ENCODE data around the gene APOA5. TPM values are rescaled to one million over a fixed set of nuclear protein-coding genes. Genes with fewer than 3 reads are reported as not detected.
A peak's percentile ranks its signal among the peaks of the same experiment; 100 is the strongest.

The APOA5 gene
- total RNA-seq, 1 donor: not detected

DNA sequence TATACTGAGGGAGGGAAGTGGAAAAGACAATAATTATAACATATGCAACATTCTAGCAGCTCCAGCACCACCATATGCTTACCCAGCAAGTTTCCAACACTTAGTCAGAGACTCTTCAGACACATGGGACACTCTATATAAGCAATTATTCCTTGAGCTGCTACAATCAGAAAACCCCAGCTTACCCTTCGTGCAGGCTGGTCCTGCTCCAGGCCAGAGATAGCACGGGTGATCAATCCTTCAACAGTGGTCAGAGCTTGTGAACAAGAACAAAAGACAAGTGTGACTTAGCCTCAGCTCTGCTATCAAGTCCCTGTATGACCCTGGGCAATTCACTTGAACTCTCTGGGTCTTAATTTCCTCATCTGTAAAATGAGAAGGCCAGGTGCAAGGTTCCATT is 5.4 kb downstream of the APOA5 start:
- Histone ChIP-seq H3K4me1 (ENCODE audit: insufficient read depth, low read length) (peaks cover 31% of the 10 kb centered on the region), H3K4me3 (ENCODE audit: insufficient read depth, low read length) (peak overlapping the region; percentile 92), H3K79me2 (ENCODE audit: insufficient read depth, low read length) (peaks cover 44% of the 10 kb centered on the region), H3K27me3 (ENCODE audit: insufficient read depth, low read length) (no peaks in the 10 kb centered on the region), H3K9me3 (ENCODE audit: low read depth, low read length) (no peaks in the 10 kb centered on the region), H2AFZ (ENCODE audit: low read length) (no peak overlapping the region), H3K27ac (ENCODE audit: low read depth, low read length) (peak overlapping the region; percentile 97), H4K20me1 (ENCODE audit: insufficient read depth, low read length) (no peaks in the 10 kb centered on the region), H3K4me2 (ENCODE audit: insufficient read depth, low read length) (peak overlapping the region; percentile 93), H3K36me3 (ENCODE audit: insufficient read depth, low read length) (peaks cover 54% of the 10 kb centered on the region)
- TF ChIP-seq, protein P1, sequence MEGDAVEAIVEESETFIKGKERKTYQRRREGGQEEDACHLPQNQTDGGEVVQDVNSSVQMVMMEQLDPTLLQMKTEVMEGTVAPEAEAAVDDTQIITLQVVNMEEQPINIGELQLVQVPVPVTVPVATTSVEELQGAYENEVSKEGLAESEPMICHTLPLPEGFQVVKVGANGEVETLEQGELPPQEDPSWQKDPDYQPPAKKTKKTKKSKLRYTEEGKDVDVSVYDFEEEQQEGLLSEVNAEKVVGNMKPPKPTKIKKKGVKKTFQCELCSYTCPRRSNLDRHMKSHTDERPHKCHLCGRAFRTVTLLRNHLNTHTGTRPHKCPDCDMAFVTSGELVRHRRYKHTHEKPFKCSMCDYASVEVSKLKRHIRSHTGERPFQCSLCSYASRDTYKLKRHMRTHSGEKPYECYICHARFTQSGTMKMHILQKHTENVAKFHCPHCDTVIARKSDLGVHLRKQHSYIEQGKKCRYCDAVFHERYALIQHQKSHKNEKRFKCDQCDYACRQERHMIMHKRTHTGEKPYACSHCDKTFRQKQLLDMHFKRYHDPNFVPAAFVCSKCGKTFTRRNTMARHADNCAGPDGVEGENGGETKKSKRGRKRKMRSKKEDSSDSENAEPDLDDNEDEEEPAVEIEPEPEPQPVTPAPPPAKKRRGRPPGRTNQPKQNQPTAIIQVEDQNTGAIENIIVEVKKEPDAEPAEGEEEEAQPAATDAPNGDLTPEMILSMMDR (IDR thresholded peaks at IDR 0.05; ENCODE audit: extremely low read depth, low read depth, low read length): no peak
- DNase-seq (ENCODE audit: insufficient read length, low spot score, missing footprints): no peak

DNA sequence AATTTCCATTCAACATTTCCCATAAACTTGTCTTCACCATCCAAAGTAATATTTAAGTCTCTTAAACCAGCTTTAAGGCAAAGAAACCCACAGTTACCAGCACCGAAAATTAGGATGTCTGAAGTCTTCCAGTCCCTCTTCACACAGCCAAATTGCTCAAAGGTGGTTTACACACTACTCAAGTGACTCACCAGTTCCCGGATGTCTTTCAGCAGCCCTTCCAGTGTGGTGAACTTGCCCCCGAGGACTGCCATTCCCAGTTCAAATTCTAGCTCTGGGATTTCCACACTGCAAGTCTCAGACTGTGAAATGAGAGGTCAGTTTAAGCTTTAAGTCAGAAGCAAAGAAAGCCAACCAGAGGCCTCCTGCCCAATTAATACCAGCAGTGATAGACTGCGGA is 9.0 kb downstream of the APOA5 start:
- H3K9me3 ChIP-seq (ENCODE audit: low read depth, low read length): no peaks in the 10 kb centered on the region
- TF ChIP-seq, protein P1 (IDR thresholded peaks at IDR 0.05; ENCODE audit: extremely low read depth, low read depth, low read length): no peak
- H3K79me2 ChIP-seq (ENCODE audit: insufficient read depth, low read length): peaks cover 47% of the 10 kb centered on the region
- H3K27me3 ChIP-seq (ENCODE audit: insufficient read depth, low read length): no peaks in the 10 kb centered on the region
- DNase-seq (ENCODE audit: insufficient read length, low spot score, missing footprints): peak; percentile 89
- no peak overlapping the region for H2AFZ ChIP-seq (ENCODE audit: low read length)
- H3K4me1 ChIP-seq (ENCODE audit: insufficient read depth, low read length): peaks cover 23% of the 10 kb centered on the region
- H3K36me3 ChIP-seq (ENCODE audit: insufficient read depth, low read length): peaks cover 88% of the 10 kb centered on the region
- H3K27ac ChIP-seq (ENCODE audit: low read depth, low read length): peak overlapping the region; percentile 68
- no peak overlapping the region for H3K4me3 ChIP-seq (ENCODE audit: insufficient read depth, low read length)
- H4K20me1 ChIP-seq (ENCODE audit: insufficient read depth, low read length): peaks cover 7% of the 10 kb centered on the region
- peak overlapping the region; percentile 21 for H3K4me2 ChIP-seq (ENCODE audit: insufficient read depth, low read length)

DNA sequence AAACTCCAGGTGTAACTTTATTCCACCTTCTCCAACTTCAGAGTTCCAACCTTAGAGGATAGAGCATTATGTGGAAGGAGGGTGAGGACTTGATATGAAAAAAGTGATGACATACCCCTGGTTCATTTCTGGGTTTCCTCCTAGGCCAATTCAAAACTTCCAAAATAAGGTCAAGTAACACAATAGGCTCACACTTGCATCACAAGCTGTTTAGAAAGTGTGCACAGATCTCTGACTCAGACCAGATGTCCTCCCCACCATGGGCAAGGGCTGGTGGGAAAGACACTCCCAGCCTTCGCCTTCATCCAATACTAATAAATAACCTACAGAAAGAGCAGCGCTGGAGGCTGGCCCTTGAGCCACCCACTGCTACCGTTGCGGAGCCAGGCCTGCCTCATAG is 13.1 kb downstream of the APOA5 start:
- DNase-seq (ENCODE audit: insufficient read length, low spot score, missing footprints): no peak
- Histone ChIP-seq H3K27me3 (ENCODE audit: insufficient read depth, low read length) (no peaks in the 10 kb centered on the region), H3K9me3 (ENCODE audit: low read depth, low read length) (no peaks in the 10 kb centered on the region), H3K4me3 (ENCODE audit: insufficient read depth, low read length) (no peak overlapping the region), H3K27ac (ENCODE audit: low read depth, low read length) (no peak overlapping the region), H3K79me2 (ENCODE audit: insufficient read depth, low read length) (peaks cover 13% of the 10 kb centered on the region), H3K4me1 (ENCODE audit: insufficient read depth, low read length) (peaks cover 16% of the 10 kb centered on the region), H2AFZ (ENCODE audit: low read length) (no peak overlapping the region), H3K36me3 (ENCODE audit: insufficient read depth, low read length) (peaks cover 74% of the 10 kb centered on the region), H3K4me2 (ENCODE audit: insufficient read depth, low read length) (no peak overlapping the region), H4K20me1 (ENCODE audit: insufficient read depth, low read length) (peaks cover 7% of the 10 kb centered on the region)
- TF ChIP-seq, protein P1 (IDR thresholded peaks at IDR 0.05; ENCODE audit: extremely low read depth, low read depth, low read length): no peak

DNA sequence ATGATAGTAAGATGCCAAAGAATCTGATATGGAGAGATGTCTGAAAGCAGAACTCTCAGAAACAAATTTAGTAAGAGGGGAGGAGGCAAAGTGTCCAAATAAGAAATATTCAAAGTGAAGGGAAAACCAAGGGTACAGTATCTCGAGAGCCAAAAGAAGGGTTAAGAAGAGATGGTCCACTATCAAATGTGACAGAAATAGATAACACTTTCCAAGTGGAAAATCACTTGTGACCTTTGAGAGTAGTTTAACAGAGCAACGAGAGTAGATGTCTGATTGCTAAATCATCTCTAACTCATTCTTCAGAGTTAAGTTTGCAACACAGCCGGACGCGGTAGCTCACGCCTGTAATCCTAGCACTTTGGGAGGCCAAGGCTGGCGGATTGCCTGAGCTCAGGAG is 14.6 kb downstream of the APOA5 start:
- DNase-seq (ENCODE audit: insufficient read length, low spot score, missing footprints): no peak

More for the DNA sequence above, 14.6 kb downstream of the APOA5 start:
- Histone ChIP-seq H3K4me1 (ENCODE audit: insufficient read depth, low read length) (peaks cover 11% of the 10 kb centered on the region), H3K27me3 (ENCODE audit: insufficient read depth, low read length) (no peaks in the 10 kb centered on the region), H3K79me2 (ENCODE audit: insufficient read depth, low read length) (peaks cover 13% of the 10 kb centered on the region), H3K9me3 (ENCODE audit: low read depth, low read length) (no peaks in the 10 kb centered on the region), H3K27ac (ENCODE audit: low read depth, low read length) (no peak overlapping the region), H3K4me2 (ENCODE audit: insufficient read depth, low read length) (no peak overlapping the region), H3K36me3 (ENCODE audit: insufficient read depth, low read length) (peaks cover 59% of the 10 kb centered on the region), H2AFZ (ENCODE audit: low read length) (no peak overlapping the region), H4K20me1 (ENCODE audit: insufficient read depth, low read length) (peaks cover 7% of the 10 kb centered on the region), H3K4me3 (ENCODE audit: insufficient read depth, low read length) (no peak overlapping the region)
- TF ChIP-seq, protein P1 (IDR thresholded peaks at IDR 0.05; ENCODE audit: extremely low read depth, low read depth, low read length): no peak
